RPMI7951 (cell line): ENCODE measurements around the gene ADAMTSL1. TPM values are rescaled to one million over a fixed set of nuclear protein-coding genes. Genes with fewer than 3 reads are reported as not detected.

Source experiments
- DNase-seq: peaks from one replicate; pipeline ENCODE4 v3.0.0-alpha.2; 2012; ENCODE audit warnings: low read depth
- total RNA-seq: library from RNA; depleted of rRNA; stranded (reverse); fragments of >200 nt; shearing (Covaris generic); gene quantifications from 2 replicates; pipeline ENCODE4 v1.2.3, GENCODE V29; 2014

Gene ADAMTSL1
- total RNA-seq, 1 experiment from 2014 or later: 25.1 TPM

- no peak for DNase-seq
Measured at GRCh38 chr9:18739641-18740318, 265.8 kb downstream of the ADAMTSL1 start.

- DNase-seq: no peak
Measured at GRCh38 chr9:18741359-18741758, 267.4 kb downstream of the ADAMTSL1 start.

- no peak for DNase-seq
Measured at GRCh38 chr9:18741945-18742344, 268.0 kb downstream of the ADAMTSL1 start.

DNA sequence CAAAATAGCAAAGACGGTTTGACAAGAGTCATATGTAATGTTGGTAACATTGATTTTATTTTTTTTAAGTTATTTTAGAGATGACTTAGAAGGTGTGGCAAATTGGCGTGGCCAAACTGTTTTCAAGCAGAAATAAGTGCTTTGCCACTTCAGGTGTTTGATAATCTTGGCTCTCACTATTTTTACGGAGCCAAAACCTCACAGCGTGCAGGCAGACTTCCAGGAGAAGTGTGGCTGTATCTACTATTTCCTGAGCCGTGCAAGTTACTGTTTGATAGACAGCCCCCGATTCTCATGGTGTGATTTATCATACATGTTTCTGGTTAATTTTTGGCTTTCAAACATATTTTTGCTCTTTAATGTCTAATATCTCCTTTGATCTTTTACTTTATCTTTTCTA, 269.5 kb downstream of the ADAMTSL1 start:
- DNase-seq: no peak

- no peak for DNase-seq
Measured at GRCh38 chr9:18743971-18744370, 270.0 kb downstream of the ADAMTSL1 start.

- no peak for DNase-seq
Measured at GRCh38 chr9:18745710-18746109, 271.8 kb downstream of the ADAMTSL1 start.

- DNase-seq: no peak
Measured at GRCh38 chr9:18746631-18747030, 272.7 kb downstream of the ADAMTSL1 start.

DNA sequence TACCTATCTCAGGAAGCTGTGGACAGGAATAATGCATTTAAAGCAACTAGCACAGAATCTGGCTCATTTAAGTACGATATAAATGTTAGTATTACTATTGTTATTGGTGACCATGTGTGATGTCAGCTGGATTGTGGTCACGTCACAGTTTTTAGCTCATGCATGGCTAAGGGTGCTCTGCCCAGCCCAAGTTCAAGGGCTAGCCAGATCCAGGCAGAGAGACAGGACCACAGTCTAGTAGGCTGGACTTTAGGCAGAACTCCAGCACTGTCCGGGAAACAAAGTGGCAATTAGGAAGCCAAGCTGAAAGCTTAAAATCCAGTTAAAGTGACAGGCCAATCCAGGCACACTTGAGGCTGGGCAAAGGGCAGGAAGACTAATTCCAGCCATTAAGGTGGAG, 273.6 kb downstream of the ADAMTSL1 start:
- DNase-seq: no peak

- peak; percentile 7 for DNase-seq
Measured at GRCh38 chr9:18748251-18748701, 274.3 kb downstream of the ADAMTSL1 start.

- no peak for DNase-seq
Measured at GRCh38 chr9:18749711-18750110, 275.8 kb downstream of the ADAMTSL1 start.

- DNase-seq: no peak
Measured at GRCh38 chr9:18753904-18754303, 280.0 kb downstream of the ADAMTSL1 start.

GRCh38 chr9:18754537-18754936, 280.6 kb downstream of the ADAMTSL1 start:
- no peak for DNase-seq

GRCh38 chr9:18755263-18755662, 281.3 kb downstream of the ADAMTSL1 start:
- DNase-seq: no peak

DNA sequence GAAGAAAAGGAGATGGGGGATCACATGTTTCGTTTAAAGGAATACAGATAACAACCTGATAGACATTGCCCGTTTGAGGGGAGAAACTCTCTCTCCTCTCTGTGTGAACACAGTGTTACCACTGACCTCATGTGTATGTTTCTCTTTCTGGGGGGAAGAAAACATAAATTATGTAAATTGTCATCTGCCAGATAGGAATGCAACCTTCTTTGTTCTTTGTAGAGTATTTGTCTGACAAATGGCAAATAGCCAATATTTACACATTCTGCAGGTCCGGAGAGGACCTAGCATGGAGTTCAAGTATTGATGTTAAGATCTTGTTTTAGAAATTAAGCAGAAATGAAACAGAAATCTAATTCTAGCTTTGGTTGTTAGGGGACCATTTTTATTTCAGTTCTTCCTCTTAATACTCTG, 282.8 kb downstream of the ADAMTSL1 start:
- no peak for DNase-seq

GRCh38 chr9:18759827-18760226, 285.9 kb downstream of the ADAMTSL1 start:
- DNase-seq: no peak

DNA sequence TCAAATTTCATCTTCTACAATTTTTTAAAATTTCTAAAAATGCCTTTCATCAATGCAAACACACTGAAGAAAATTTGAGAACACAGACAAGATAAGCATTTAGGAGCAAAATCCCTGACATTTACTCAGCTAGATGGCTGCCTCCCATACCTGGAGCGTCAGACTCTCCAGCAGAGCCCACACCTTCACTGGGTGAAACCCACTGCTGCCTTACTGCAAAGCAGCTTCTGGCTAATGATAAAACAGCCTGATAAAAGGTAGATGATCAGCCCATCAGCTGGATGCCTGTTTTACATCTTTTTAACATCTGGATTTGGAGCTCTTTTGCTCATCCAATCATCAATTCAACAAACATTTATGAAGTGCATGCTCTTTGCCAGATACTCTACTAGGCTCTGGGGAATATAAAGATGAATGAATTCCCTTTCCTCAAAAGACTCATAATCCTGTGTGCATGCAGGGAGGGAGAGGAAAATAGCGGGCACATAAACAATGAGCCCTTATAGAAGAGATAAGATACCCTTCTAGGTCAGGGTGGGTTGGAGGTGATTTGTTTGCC, 287.9 kb downstream of the ADAMTSL1 start:
- no peak for DNase-seq

GRCh38 chr9:18766989-18767550, 293.1 kb downstream of the ADAMTSL1 start:
- no peak for DNase-seq

DNA sequence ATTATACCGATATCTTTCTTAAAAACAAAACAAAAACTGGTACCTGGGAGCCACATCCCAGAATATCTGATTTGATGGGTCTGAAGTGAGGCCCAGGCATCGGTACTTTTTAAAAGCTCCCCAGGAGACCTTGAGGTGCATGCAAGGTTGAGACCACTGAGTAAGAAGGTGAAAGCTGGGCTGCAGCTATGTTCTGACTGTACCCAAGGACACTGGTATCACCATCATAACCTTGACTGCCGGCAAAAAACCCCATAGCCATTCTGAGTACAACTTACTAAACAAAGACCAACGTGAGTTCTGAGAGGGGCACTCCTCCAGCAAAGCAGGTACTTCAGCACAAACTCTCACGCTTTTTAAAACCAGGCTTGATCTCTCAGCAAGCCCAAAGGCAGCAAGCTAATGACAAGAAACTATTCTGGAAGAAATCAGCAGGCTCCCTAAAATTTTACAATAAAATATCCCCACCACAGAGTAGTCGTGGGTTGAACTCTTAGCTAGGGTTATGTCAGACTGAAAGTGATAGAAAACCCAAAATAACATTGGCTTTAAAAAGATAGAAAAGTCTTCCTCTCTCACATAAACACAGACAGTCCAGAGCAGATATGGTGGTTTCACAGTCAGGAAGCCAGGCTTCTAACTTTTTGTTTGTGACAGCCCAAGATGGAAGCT, 295.1 kb downstream of the ADAMTSL1 start:
- no peak for DNase-seq

DNA sequence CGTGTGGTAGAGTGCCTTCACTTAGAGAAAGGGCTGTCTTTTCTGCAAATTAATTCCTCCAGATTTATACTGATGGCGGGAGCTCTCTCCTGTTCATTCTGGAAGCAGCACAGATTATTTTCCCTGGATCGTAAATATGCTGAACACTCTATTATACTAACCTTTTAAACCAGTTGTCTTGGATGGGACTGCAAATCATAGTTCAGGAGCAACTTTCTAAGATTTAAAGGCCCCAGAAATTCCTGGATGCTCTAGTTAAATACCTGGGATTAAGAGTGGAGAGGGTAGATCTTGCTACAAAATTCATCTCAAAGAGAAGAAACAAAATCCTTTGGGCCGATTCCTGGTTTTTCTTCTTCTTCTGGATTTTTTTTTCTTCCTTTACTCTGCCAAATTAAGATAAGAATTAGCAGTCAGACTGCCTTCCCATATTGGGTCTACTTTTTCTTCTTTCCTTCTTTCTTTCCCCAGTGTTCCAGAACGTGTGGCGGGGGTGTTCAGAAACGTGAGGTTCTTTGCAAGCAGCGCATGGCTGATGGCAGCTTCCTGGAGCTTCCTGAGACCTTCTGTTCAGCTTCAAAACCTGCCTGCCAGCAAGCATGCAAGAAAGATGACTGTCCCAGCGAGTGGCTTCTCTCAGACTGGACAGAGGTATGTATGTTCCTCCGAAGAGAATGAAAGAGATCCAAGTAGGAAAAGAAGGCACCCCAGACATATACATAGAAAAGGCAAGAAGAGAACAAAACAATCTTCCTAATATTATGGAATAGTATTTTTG, 296.4 kb downstream of the ADAMTSL1 start:
- DNase-seq: no peak

DNA sequence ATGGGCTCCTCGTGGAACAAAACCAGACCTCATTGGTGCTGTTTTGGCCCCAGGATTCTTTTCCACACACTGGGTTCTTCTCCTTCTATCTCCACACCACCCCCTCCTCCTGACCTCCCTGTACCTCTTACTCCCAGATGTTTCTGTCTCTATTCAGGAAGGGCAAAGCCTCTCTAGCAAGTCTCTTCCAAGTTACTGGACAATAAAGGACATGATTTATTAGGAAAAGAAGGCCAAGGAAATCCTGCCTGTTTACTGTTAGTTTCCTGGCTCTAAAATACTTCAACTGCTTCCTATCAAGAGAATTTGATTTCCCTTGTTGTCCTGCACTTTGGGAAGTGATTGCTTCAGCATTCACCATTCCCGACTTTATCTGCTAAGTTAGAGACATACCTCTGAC, 297.1 kb downstream of the ADAMTSL1 start:
- no peak for DNase-seq

GRCh38 chr9:18771763-18772162, 297.8 kb downstream of the ADAMTSL1 start:
- no peak for DNase-seq

DNA sequence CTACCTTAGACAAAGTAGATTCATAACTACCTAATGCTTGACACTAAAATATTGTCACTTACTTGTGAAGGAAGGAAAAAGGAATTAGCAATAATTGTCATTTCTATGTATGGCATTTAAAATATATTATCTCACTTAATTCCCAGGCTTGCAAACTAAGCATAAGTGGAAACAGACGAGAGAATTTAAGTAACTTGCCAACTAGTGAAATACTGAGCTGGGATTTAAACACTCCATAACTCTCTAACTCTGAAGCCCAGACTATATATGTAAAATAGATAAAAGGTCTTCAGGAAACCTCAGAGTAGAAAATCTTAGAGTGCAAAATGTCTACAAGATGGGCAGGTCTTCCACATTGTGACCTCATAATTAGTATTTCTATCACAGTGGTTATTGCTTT, 301.3 kb downstream of the ADAMTSL1 start:
- no peak for DNase-seq
